CD4-positive, alpha-beta memory T cell (primary cell): Measurements from ENCODE around the gene KIF13A. TPM values are rescaled to one million over a fixed set of nuclear protein-coding genes. Genes with fewer than 3 reads are reported as not detected.

Experiments
- CTCF ChIA-PET: fragments of 350-600 bp; sonication (Branson Sonifier 250); formaldehyde crosslinking; loops from one replicate; lab custom pipeline; 2021; ENCODE audit warnings: inconsistent platforms; ENCODE audit not compliant: partially characterized antibody; lab: Charles Lee
- POLR2A ChIA-PET: fragments of 350-600 bp; sonication (Branson Sonifier 250); formaldehyde crosslinking; loops from one replicate; lab custom pipeline; 2021; ENCODE audit not compliant: partially characterized antibody; lab: Charles Lee
- DNase-seq, 5 donors: peaks; one replicate each; pipeline versions ENCODE4 v3.0.0 to v3.0.0-alpha.2; 2020 to 2022; ENCODE audit warnings: mixed read lengths in 1 of 5
- H3K27ac ChIP-seq: one replicate; pipeline ENCODE4 v1.7.0; 2013; ENCODE audit warnings: low read depth, low read length
- H3K27me3 ChIP-seq: 2 replicates; pipeline ENCODE4 v1.7.0; 2013; ENCODE audit warnings: mild to moderate bottlenecking, low read length, moderate library complexity; ENCODE audit not compliant: insufficient read depth
- H3K36me3 ChIP-seq: 2 replicates; pipeline ENCODE4 v1.7.0; 2013; ENCODE audit warnings: mild to moderate bottlenecking, low read length, moderate library complexity; ENCODE audit not compliant: insufficient read depth
- H3K4me1 ChIP-seq: 2 replicates; pipeline ENCODE4 v1.7.0; 2013; ENCODE audit warnings: mild to moderate bottlenecking, low read length, moderate library complexity; ENCODE audit not compliant: insufficient read depth
- H3K4me3 ChIP-seq, 2 donors: one replicate each; pipeline ENCODE4 v1.7.0; 2013; ENCODE audit warnings: low read length in 2 of 2, mild to moderate bottlenecking in 1 of 2
- H3K9me3 ChIP-seq, 2 donors: one replicate each; pipeline ENCODE4 v1.7.0; 2013; ENCODE audit warnings: low read length in 2 of 2, control low read depth in 1 of 2; ENCODE audit not compliant: control insufficient read depth in 1 of 2
- H3K27ac Mint-ChIP-seq, 7 donors: one replicate each; pipeline ENCODE4 v1.8.0; 2020 to 2021; ENCODE audit warnings: mixed read lengths in 7 of 7, mild to moderate bottlenecking in 6 of 7, inconsistent platforms in 3 of 7, moderate library complexity in 3 of 7
- H3K27me3 Mint-ChIP-seq, 2 donors: one replicate each; pipeline ENCODE4 v1.8.0; 2020 to 2021; ENCODE audit warnings: mixed read lengths in 2 of 2
- H3K36me3 Mint-ChIP-seq, 2 donors: one replicate each; pipeline ENCODE4 v1.8.0; 2020 to 2021; ENCODE audit warnings: mixed read lengths in 2 of 2, inconsistent platforms in 1 of 2, mild to moderate bottlenecking in 1 of 2
- H3K4me1 Mint-ChIP-seq, 4 donors: one replicate each; pipeline ENCODE4 v1.8.0; 2020 to 2021; ENCODE audit warnings: mixed read lengths in 4 of 4, mild to moderate bottlenecking in 1 of 4
- H3K4me3 Mint-ChIP-seq, 8 donors: one replicate each; pipeline ENCODE4 v1.8.0; 2020 to 2021; ENCODE audit warnings: mixed read lengths in 8 of 8, mild to moderate bottlenecking in 7 of 8, moderate library complexity in 6 of 8, inconsistent platforms in 3 of 8
- H3K9me3 Mint-ChIP-seq, 8 donors: one replicate each; pipeline ENCODE4 v1.8.0; 2020 to 2021; ENCODE audit warnings: mixed read lengths in 8 of 8, mild to moderate bottlenecking in 5 of 8, inconsistent platforms in 3 of 8, moderate library complexity in 1 of 8
- intact Hi-C: fragments of 100-400 bp; cut with micrococcal nuclease; formaldehyde crosslinking; loops from one replicate; pipeline ENCODE4 v1.15.1; 2023
- polyA plus RNA-seq, 2 donors: library from polyadenylated mRNA; unstranded; fragments of 300-500 nt; fragmentation: Illumina TruSeq; gene quantifications; one replicate each; pipeline ENCODE4 v1.2.3, GENCODE V29; 2021
- total RNA-seq, 2 experiments: library from RNA; stranded (reverse); gene quantifications; one replicate each; pipeline ENCODE4 v1.2.3, GENCODE V29; 2021

The KIF13A gene
- total and polyA plus RNA-seq, 4 experiments from 2014 or later: 0.61 to 1.7 (median 1.5) TPM; not detected in 1

DNA sequence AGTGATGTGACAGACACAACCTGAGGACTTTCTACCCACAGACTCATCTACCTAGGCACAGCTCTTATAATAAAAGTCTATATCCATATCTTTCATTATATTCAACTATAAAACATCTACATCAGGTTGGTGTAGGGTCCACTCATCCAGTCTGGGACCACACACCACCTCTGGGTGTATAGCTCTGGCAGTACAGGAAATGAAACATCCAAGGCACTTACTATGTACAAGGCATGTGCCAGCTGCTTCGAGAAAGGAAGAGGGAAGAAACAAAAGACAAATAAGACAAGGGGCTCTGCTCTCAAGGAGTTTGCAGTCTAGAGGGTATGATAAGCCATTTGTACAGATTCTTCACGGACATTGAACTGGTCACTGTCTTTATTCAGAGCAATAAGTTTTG is 18.6 kb downstream of the KIF13A start:
- intact Hi-C loops: no loop called here
- Histone ChIP-seq H3K9me3 (no peaks in the 10 kb centered on the region), H3K27me3 (no peaks in the 10 kb centered on the region), H3K27ac (no peak overlapping the region), H3K4me1 (no peaks in the 10 kb centered on the region), H3K4me3 (no peak overlapping the region), H3K36me3 (no peaks in the 10 kb centered on the region)
- Mint-ChIP-seq H3K27ac (no peak overlapping the region), H3K36me3 (no peaks in the 10 kb centered on the region), H3K9me3 (no peaks in the 10 kb centered on the region), H3K4me3 (no peak overlapping the region), H3K27me3 (peaks cover 4 to 11% of the 10 kb centered on the region in 2 donors), H3K4me1 (no peaks in the 10 kb centered on the region)
- ChIA-PET CTCF (no interaction called here), POLR2A (no interaction called here)
- no peak for DNase-seq

DNA sequence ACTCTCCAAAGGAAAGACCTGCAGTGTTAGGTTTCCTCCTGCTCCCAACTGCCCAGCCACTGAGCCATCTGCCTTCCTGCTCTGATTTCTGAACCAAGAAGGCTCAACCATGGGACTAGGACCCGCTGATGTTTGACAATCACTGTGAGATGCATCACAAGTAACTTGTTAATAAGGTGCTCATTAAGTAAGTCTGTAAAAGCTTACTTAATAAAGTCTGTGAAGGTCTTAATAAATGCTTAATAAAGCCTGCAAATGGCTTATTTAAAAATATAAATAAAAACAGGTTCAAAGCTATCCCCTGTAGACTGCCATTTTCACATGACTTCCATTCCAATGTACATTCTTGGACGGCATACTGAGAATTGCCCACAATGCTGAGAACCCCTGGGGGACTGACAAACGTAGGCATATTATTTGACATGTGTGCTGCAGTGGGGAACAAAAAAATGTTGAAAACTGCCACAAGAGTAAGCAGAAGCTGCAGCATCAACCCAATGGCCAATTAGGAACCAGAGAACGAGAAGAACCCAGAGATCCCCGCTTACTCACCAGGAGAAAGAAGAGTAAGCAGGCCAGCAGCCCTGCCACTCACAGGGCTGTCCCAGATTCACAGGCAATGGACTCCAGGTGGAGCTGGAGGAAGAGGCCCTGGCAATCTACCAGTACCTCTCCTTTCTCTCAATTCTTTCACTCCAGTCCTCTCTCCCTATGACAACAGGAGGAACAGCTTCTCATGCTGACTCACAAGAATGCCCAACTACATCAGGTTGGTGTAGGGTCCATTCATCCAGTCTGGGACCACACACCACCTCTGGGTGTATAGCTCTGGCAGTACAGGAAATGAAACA is 19.5 kb downstream of the KIF13A start:
- H3K27me3 ChIP-seq: no peaks in the 10 kb centered on the region
- no peaks in the 10 kb centered on the region for H3K36me3 Mint-ChIP-seq
- POLR2A ChIA-PET: no interaction called here
- no peak overlapping the region for H3K4me3 Mint-ChIP-seq
- no peak overlapping the region for H3K27ac Mint-ChIP-seq
- no peaks in the 10 kb centered on the region for H3K9me3 Mint-ChIP-seq
- CTCF ChIA-PET: no interaction called here
- no peak overlapping the region for H3K27ac ChIP-seq
- H3K36me3 ChIP-seq: no peaks in the 10 kb centered on the region
- H3K4me1 ChIP-seq: no peaks in the 10 kb centered on the region
- DNase-seq: no peak
- peaks cover 0 to 7% of the 10 kb centered on the region in 2 donors for H3K27me3 Mint-ChIP-seq
- intact Hi-C loops: no loop called here
- no peak overlapping the region for H3K4me3 ChIP-seq
- H3K9me3 ChIP-seq: no peaks in the 10 kb centered on the region
- H3K4me1 Mint-ChIP-seq: no peaks in the 10 kb centered on the region

DNA sequence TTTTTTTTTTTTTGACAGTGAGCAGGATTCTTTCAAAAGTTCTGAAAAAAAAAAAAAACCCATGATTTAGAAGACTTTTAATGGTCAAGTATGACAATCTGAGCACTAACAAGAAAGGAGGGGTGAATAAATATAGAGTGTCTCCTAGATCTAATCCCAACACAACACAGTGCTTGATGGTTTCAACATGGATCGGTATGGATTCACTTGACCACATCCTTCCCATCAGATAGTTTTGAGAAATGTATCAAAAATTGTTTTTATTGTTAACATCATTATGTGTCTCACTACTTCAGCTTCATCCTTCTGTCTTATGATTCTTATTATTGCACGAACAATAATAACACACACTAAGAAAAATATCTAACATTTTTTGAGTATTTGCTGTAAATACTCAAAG is 21.0 kb downstream of the KIF13A start:
- H3K4me3 Mint-ChIP-seq: no peak overlapping the region
- H3K27ac Mint-ChIP-seq: no peak overlapping the region
- no peak overlapping the region for H3K4me3 ChIP-seq
- H3K27me3 ChIP-seq: no peaks in the 10 kb centered on the region
- no peaks in the 10 kb centered on the region for H3K36me3 Mint-ChIP-seq
- no peaks in the 10 kb centered on the region for H3K36me3 ChIP-seq
- H3K27ac ChIP-seq: no peak overlapping the region
- H3K4me1 Mint-ChIP-seq: peaks cover 0 to 2% (median 0%) of the 10 kb centered on the region in 4 donors
- H3K9me3 Mint-ChIP-seq: no peaks in the 10 kb centered on the region
- no peak for DNase-seq
- no peaks in the 10 kb centered on the region for H3K9me3 ChIP-seq
- peaks cover 2 to 12% of the 10 kb centered on the region in 2 donors for H3K27me3 Mint-ChIP-seq
- ChIA-PET CTCF (no interaction called here), POLR2A (no interaction called here)
- intact Hi-C loops: no loop called here
- no peaks in the 10 kb centered on the region for H3K4me1 ChIP-seq

DNA sequence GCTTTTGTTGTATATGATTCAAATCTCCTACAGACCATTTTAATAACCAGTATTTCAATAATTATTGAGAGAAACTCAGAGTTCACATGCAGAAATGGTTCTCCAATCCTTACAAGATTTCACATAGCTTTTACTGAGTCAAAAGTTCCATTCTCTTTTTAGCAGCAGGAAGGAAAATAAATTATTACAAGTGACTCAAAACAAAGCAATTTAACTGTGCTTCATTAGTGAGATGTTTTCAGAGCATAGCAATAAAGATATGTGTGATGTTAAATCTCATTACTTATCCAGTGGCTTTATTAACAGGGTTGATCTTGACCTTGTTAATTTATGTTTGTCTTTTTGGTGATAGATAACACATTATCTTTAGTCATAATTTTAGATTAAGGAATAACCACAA is 22.0 kb downstream of the KIF13A start:
- Mint-ChIP-seq H3K9me3 (no peaks in the 10 kb centered on the region), H3K4me1 (peaks cover 0 to 2% (median 0%) of the 10 kb centered on the region in 4 donors), H3K4me3 (no peak overlapping the region), H3K27ac (no peak overlapping the region), H3K36me3 (no peaks in the 10 kb centered on the region), H3K27me3 (peaks cover 3 to 14% of the 10 kb centered on the region in 2 donors)
- no peaks in the 10 kb centered on the region for H3K27me3 ChIP-seq
- no peaks in the 10 kb centered on the region for H3K36me3 ChIP-seq
- DNase-seq: no peak
- intact Hi-C loops: no loop called here
- POLR2A ChIA-PET: no interaction called here
- CTCF ChIA-PET: no interaction called here
- no peak overlapping the region for H3K27ac ChIP-seq
- no peak overlapping the region for H3K4me3 ChIP-seq
- H3K4me1 ChIP-seq: no peaks in the 10 kb centered on the region
- H3K9me3 ChIP-seq: no peaks in the 10 kb centered on the region

DNA sequence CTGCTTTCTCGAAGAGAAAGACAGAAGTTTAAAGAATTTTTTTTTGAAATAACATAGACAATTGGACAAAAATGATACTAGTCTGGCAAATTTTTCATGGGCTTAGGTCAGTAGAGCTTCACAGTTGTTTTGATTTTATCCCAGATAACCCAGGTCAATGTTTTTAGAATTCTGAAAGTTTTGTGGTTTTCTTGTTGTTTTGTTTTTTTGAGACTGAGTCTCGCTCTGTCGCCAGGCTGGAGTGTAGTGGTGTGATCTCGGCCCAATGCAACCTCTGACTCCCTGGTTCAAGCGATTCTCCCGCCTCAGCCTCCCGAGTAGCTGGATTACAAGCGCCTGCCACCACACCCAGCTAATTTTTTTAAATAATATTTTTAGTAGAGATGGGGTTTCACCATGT is 22.8 kb downstream of the KIF13A start:
- peaks cover 0 to 2% (median 0%) of the 10 kb centered on the region in 4 donors for H3K4me1 Mint-ChIP-seq
- no peaks in the 10 kb centered on the region for H3K36me3 ChIP-seq
- no peak overlapping the region for H3K27ac Mint-ChIP-seq
- no peaks in the 10 kb centered on the region for H3K4me1 ChIP-seq
- intact Hi-C loops: no loop called here
- H3K4me3 ChIP-seq: no peak overlapping the region
- H3K4me3 Mint-ChIP-seq: no peak overlapping the region
- no peaks in the 10 kb centered on the region for H3K27me3 ChIP-seq
- H3K9me3 Mint-ChIP-seq: no peaks in the 10 kb centered on the region
- CTCF ChIA-PET: no interaction called here
- POLR2A ChIA-PET: no interaction called here
- no peaks in the 10 kb centered on the region for H3K36me3 Mint-ChIP-seq
- H3K27ac ChIP-seq: no peak overlapping the region
- no peak for DNase-seq
- H3K27me3 Mint-ChIP-seq: peaks cover 7 to 15% of the 10 kb centered on the region in 2 donors
- no peaks in the 10 kb centered on the region for H3K9me3 ChIP-seq

DNA sequence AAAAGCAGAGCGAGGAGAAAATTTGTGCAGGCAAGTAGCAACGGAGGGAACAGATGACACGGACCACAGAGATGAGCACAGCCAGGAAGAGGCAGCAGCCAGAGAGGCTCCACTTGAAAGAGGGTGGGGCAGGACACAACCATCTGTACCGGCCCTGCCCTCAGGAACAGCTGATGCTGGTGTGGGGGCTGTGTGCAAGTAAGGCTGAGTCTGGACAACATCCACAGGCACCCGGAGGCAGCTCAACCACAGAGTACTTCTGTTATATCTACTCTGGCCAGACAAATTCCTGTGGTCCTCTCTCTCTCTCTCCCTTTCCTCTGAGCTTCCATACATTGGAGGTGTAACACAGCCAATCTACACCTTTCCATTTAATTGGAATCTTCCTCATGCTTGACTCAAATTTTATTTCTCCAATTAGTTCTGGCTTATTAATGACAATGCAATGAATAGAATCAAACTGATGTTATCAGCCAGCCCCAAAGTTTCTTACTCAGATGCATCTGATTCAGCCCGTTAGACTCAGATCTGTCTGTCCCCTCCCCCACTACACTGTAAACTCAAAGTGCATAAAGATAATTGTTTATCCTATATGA is 24.9 kb downstream of the KIF13A start:
- POLR2A ChIA-PET: no interaction called here
- intact Hi-C loops: no loop called here
- Mint-ChIP-seq H3K27ac (no peak overlapping the region), H3K4me1 (peaks cover 0 to 2% (median 0%) of the 10 kb centered on the region in 4 donors), H3K9me3 (no peaks in the 10 kb centered on the region), H3K27me3 (peaks cover 10% of the 10 kb centered on the region in 2 donors), H3K4me3 (no peak overlapping the region), H3K36me3 (no peaks in the 10 kb centered on the region)
- no peaks in the 10 kb centered on the region for H3K27me3 ChIP-seq
- H3K9me3 ChIP-seq: no peaks in the 10 kb centered on the region
- no peak overlapping the region for H3K4me3 ChIP-seq
- H3K36me3 ChIP-seq: no peaks in the 10 kb centered on the region
- no peak for DNase-seq
- no peak overlapping the region for H3K27ac ChIP-seq
- H3K4me1 ChIP-seq: no peaks in the 10 kb centered on the region
- CTCF ChIA-PET: no interaction called here

DNA sequence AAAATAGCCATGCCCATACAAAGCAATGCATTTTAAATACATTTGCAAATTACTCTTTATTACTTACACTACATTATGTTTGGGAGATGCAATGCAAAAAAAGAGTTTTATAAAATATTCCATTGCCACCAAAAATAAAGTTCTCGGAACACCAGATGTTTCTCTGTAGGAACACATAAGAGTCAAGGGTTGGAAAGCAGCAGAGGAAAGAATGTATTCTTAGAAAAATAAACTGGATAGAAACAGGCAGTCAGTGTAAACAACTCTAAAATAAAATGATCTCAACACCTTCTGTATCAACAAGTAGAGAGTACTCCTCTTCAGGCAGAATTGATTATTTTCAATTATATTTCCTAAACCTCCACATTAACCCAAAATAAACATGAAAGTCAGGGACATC is 28.1 kb downstream of the KIF13A start:
- Mint-ChIP-seq H3K36me3 (no peaks in the 10 kb centered on the region), H3K27me3 (peaks cover 12 to 14% of the 10 kb centered on the region in 2 donors), H3K27ac (no peak overlapping the region), H3K4me1 (peaks cover 0 to 2% (median 0%) of the 10 kb centered on the region in 4 donors), H3K9me3 (no peaks in the 10 kb centered on the region), H3K4me3 (no peak overlapping the region)
- no peaks in the 10 kb centered on the region for H3K4me1 ChIP-seq
- H3K36me3 ChIP-seq: no peaks in the 10 kb centered on the region
- H3K27me3 ChIP-seq: no peaks in the 10 kb centered on the region
- H3K9me3 ChIP-seq: no peaks in the 10 kb centered on the region
- intact Hi-C loops: no loop called here
- H3K27ac ChIP-seq: no peak overlapping the region
- DNase-seq: no peak
- POLR2A ChIA-PET: no interaction called here
- CTCF ChIA-PET: no interaction called here
- H3K4me3 ChIP-seq: no peak overlapping the region
